ENCODE data around the gene ESPN.

- TF ChIP-seq CTCF (tag by site-specific recombination; IDR thresholded peaks at IDR 0.05) (no peak), ZNF571 (tag by site-specific recombination; IDR thresholded peaks at IDR 0.05) (no peak), ZNF248 (tag by site-specific recombination; IDR thresholded peaks at IDR 0.05) (no peak), ZNF558 (tag by site-specific recombination; IDR thresholded peaks at IDR 0.05) (no peak), ZNF292 (tag by site-specific recombination; IDR thresholded peaks at IDR 0.05; ENCODE audit: borderline replicate concordance, low read depth) (no peak), ZBTB17 (tag by site-specific recombination; IDR thresholded peaks at IDR 0.05) (no peak), ZSCAN18 (tag by site-specific recombination; IDR thresholded peaks at IDR 0.05) (no peak), ZNF664 (tag by site-specific recombination; IDR thresholded peaks at IDR 0.05) (no peak), ZNF274 (IDR thresholded peaks at IDR 0.05; ENCODE audit: low read length) (no peak), ZNF274 (tag by site-specific recombination; IDR thresholded peaks at IDR 0.05; ENCODE audit: borderline replicate concordance) (no peak), ZBTB8A (tag by site-specific recombination; IDR thresholded peaks at IDR 0.05) (no peak), ZBTB11 (tag by site-specific recombination; conservative IDR thresholded peaks at IDR 0.05; ENCODE audit: low read depth) (no peak), RBAK (tag by site-specific recombination; IDR thresholded peaks at IDR 0.05) (no peak)
These were observed 20.6 kb downstream of the ESPN start for GRCh38 chr1:6445062-6445763.
